ENCODE data around the gene ASTN2. TPM values are rescaled to one million over a fixed set of nuclear protein-coding genes. Genes with fewer than 3 reads are reported as not detected.

The ASTN2 gene
- total and polyA plus RNA-seq, 7 experiments from 2014 or later = 2.2 to 5.3 (median 4.0) TPM

GRCh38 chr9:116990592-116990991 lies 424.3 kb downstream of the ASTN2 start:
- Mint-ChIP-seq H3K9me3 (peaks cover 0 to 9% (median 3%) of the 10 kb centered on the region in 11 donors), H3K4me1 (no peaks in the 10 kb centered on the region), H3K27ac (no peak overlapping the region), H3K27me3 (peaks cover 0 to 4% (median 0%) of the 10 kb centered on the region in 5 donors), H3K36me3 (no peaks in the 10 kb centered on the region), H3K4me3 (no peak overlapping the region)
- ATAC-seq (no peak), DNase-seq (no peak)
- Histone ChIP-seq H3K9me3 (ENCODE audit: control insufficient read depth in 2 of 3, low read length in 3 of 3) (no peaks in the 10 kb centered on the region), H3K4me1 (ENCODE audit: control insufficient read depth in 2 of 2, insufficient read depth in 2 of 2, low read length in 2 of 2) (no peaks in the 10 kb centered on the region), H3K36me3 (ENCODE audit: control insufficient read depth in 2 of 3, insufficient read depth in 3 of 3, low read length in 3 of 3) (no peaks in the 10 kb centered on the region), H3K4me3 (ENCODE audit: low read length) (no peak overlapping the region), H3K27ac (ENCODE audit: low read depth, low read length) (no peak overlapping the region), H3K27me3 (ENCODE audit: control insufficient read depth in 2 of 2, insufficient read depth in 2 of 2, low read length in 2 of 2) (no peaks in the 10 kb centered on the region)
- intact Hi-C loops (cut with micrococcal nuclease) = no loop called here
- ChIA-PET POLR2A (no interaction called here), CTCF (no interaction called here)

GRCh38 chr9:116987721-116988485 lies 427.0 kb downstream of the ASTN2 start:
- no peaks in the 10 kb centered on the region for H3K4me1 ChIP-seq (ENCODE audit: control insufficient read depth in 2 of 2, insufficient read depth in 2 of 2, low read length in 2 of 2)
- intact Hi-C loops (cut with micrococcal nuclease) = no loop called here
- DNase-seq = no peak

GRCh38 chr9:116986015-116986414 lies 428.8 kb downstream of the ASTN2 start:
- H3K9me3 Mint-ChIP-seq = peaks cover 0 to 14% (median 1%) of the 10 kb centered on the region in 11 donors
- H3K36me3 Mint-ChIP-seq = no peaks in the 10 kb centered on the region
- H3K36me3 ChIP-seq (ENCODE audit: control insufficient read depth in 2 of 3, insufficient read depth in 3 of 3, low read length in 3 of 3) = no peaks in the 10 kb centered on the region
- H3K27me3 Mint-ChIP-seq = peaks cover 0 to 4% (median 0%) of the 10 kb centered on the region in 5 donors
- POLR2A ChIA-PET = no interaction called here
- no peak overlapping the region for H3K27ac ChIP-seq (ENCODE audit: low read depth, low read length)
- no peaks in the 10 kb centered on the region for H3K9me3 ChIP-seq (ENCODE audit: control insufficient read depth in 2 of 3, low read length in 3 of 3)
- H3K27ac Mint-ChIP-seq = no peak overlapping the region
- CTCF ChIA-PET = no interaction called here
- DNase-seq = no peak
- no peak for ATAC-seq
- H3K4me3 ChIP-seq (ENCODE audit: low read length) = no peak overlapping the region
- no peaks in the 10 kb centered on the region for H3K4me1 Mint-ChIP-seq
- intact Hi-C loops (cut with micrococcal nuclease) = no loop called here
- no peaks in the 10 kb centered on the region for H3K4me1 ChIP-seq (ENCODE audit: control insufficient read depth in 2 of 2, insufficient read depth in 2 of 2, low read length in 2 of 2)
- H3K27me3 ChIP-seq (ENCODE audit: control insufficient read depth in 2 of 2, insufficient read depth in 2 of 2, low read length in 2 of 2) = no peaks in the 10 kb centered on the region
- H3K4me3 Mint-ChIP-seq = no peak overlapping the region

More at GRCh38 chr9:116987721-116988485, 427.0 kb downstream of the ASTN2 start:
- H3K27ac ChIP-seq (ENCODE audit: low read depth, low read length) = no peak overlapping the region
- H3K27me3 Mint-ChIP-seq = peaks cover 0 to 8% (median 0%) of the 10 kb centered on the region in 5 donors
- no peak overlapping the region for H3K4me3 Mint-ChIP-seq
- ATAC-seq = no peak
- H3K36me3 Mint-ChIP-seq = no peaks in the 10 kb centered on the region
- no peaks in the 10 kb centered on the region for H3K36me3 ChIP-seq (ENCODE audit: control insufficient read depth in 2 of 3, insufficient read depth in 3 of 3, low read length in 3 of 3)
- no peak overlapping the region for H3K4me3 ChIP-seq (ENCODE audit: low read length)
- H3K9me3 Mint-ChIP-seq = peaks cover 0 to 12% (median 3%) of the 10 kb centered on the region in 11 donors
- no peaks in the 10 kb centered on the region for H3K27me3 ChIP-seq (ENCODE audit: control insufficient read depth in 2 of 2, insufficient read depth in 2 of 2, low read length in 2 of 2)
- H3K4me1 Mint-ChIP-seq = no peaks in the 10 kb centered on the region
- ChIA-PET POLR2A (no interaction called here), CTCF (no interaction called here)
- no peak overlapping the region for H3K27ac Mint-ChIP-seq
- H3K9me3 ChIP-seq (ENCODE audit: control insufficient read depth in 2 of 3, low read length in 3 of 3) = no peaks in the 10 kb centered on the region

GRCh38 chr9:116985596-116985995 lies 429.3 kb downstream of the ASTN2 start:
- intact Hi-C loops (cut with micrococcal nuclease) = no loop called here
- ChIA-PET POLR2A (no interaction called here), CTCF (no interaction called here)
- Histone ChIP-seq H3K4me3 (ENCODE audit: low read length) (no peak overlapping the region), H3K36me3 (ENCODE audit: control insufficient read depth in 2 of 3, insufficient read depth in 3 of 3, low read length in 3 of 3) (no peaks in the 10 kb centered on the region), H3K27ac (ENCODE audit: low read depth, low read length) (no peak overlapping the region), H3K27me3 (ENCODE audit: control insufficient read depth in 2 of 2, insufficient read depth in 2 of 2, low read length in 2 of 2) (no peaks in the 10 kb centered on the region), H3K4me1 (ENCODE audit: control insufficient read depth in 2 of 2, insufficient read depth in 2 of 2, low read length in 2 of 2) (no peaks in the 10 kb centered on the region), H3K9me3 (ENCODE audit: control insufficient read depth in 2 of 3, low read length in 3 of 3) (no peaks in the 10 kb centered on the region)
- Mint-ChIP-seq H3K4me3 (no peak overlapping the region), H3K27me3 (peaks cover 0 to 4% (median 0%) of the 10 kb centered on the region in 5 donors), H3K36me3 (no peaks in the 10 kb centered on the region), H3K9me3 (peaks cover 0 to 14% (median 1%) of the 10 kb centered on the region in 11 donors), H3K4me1 (no peaks in the 10 kb centered on the region), H3K27ac (no peak overlapping the region)
- no peak for DNase-seq
- ATAC-seq = no peak

- peaks cover 0 to 4% (median 0%) of the 10 kb centered on the region in 5 donors for H3K27me3 Mint-ChIP-seq
- Histone ChIP-seq H3K9me3 (ENCODE audit: control insufficient read depth in 2 of 3, low read length in 3 of 3) (no peaks in the 10 kb centered on the region), H3K36me3 (ENCODE audit: control insufficient read depth in 2 of 3, insufficient read depth in 3 of 3, low read length in 3 of 3) (no peaks in the 10 kb centered on the region), H3K27ac (ENCODE audit: low read depth, low read length) (no peak overlapping the region), H3K4me3 (ENCODE audit: low read length) (no peak overlapping the region), H3K4me1 (ENCODE audit: control insufficient read depth in 2 of 2, insufficient read depth in 2 of 2, low read length in 2 of 2) (no peaks in the 10 kb centered on the region), H3K27me3 (ENCODE audit: control insufficient read depth in 2 of 2, insufficient read depth in 2 of 2, low read length in 2 of 2) (no peaks in the 10 kb centered on the region)
- H3K36me3 Mint-ChIP-seq = no peaks in the 10 kb centered on the region
- peaks cover 0 to 10% (median 0%) of the 10 kb centered on the region in 11 donors for H3K9me3 Mint-ChIP-seq
- no peak overlapping the region for H3K4me3 Mint-ChIP-seq
- ATAC-seq = no peak
- ChIA-PET CTCF (no interaction called here), POLR2A (no interaction called here)
- intact Hi-C loops (cut with micrococcal nuclease) = no loop called here
- H3K4me1 Mint-ChIP-seq = no peaks in the 10 kb centered on the region
- H3K27ac Mint-ChIP-seq = no peak overlapping the region
- no peak for DNase-seq
Measured at GRCh38 chr9:116984111-116984510, 430.7 kb downstream of the ASTN2 start.

- Mint-ChIP-seq H3K36me3 (no peaks in the 10 kb centered on the region), H3K9me3 (peaks cover 0 to 9% (median 4%) of the 10 kb centered on the region in 11 donors), H3K4me1 (no peaks in the 10 kb centered on the region), H3K27me3 (peaks cover 0 to 4% (median 0%) of the 10 kb centered on the region in 5 donors), H3K27ac (no peak overlapping the region), H3K4me3 (no peak overlapping the region)
- Histone ChIP-seq H3K4me1 (ENCODE audit: control insufficient read depth in 2 of 2, insufficient read depth in 2 of 2, low read length in 2 of 2) (no peaks in the 10 kb centered on the region), H3K27me3 (ENCODE audit: control insufficient read depth in 2 of 2, insufficient read depth in 2 of 2, low read length in 2 of 2) (no peaks in the 10 kb centered on the region), H3K9me3 (ENCODE audit: control insufficient read depth in 2 of 3, low read length in 3 of 3) (no peaks in the 10 kb centered on the region), H3K4me3 (ENCODE audit: low read length) (no peak overlapping the region), H3K36me3 (ENCODE audit: control insufficient read depth in 2 of 3, insufficient read depth in 3 of 3, low read length in 3 of 3) (no peaks in the 10 kb centered on the region), H3K27ac (ENCODE audit: low read depth, low read length) (no peak overlapping the region)
- intact Hi-C loops (cut with micrococcal nuclease) = no loop called here
- CTCF ChIA-PET = no interaction called here
- DNase-seq (no peak), ATAC-seq (no peak)
- POLR2A ChIA-PET = no interaction called here
Measured at GRCh38 chr9:116980582-116981120, 434.2 kb downstream of the ASTN2 start.

GRCh38 chr9:116979456-116979855 lies 435.4 kb downstream of the ASTN2 start:
- CTCF ChIA-PET = no interaction called here
- Histone ChIP-seq H3K4me1 (ENCODE audit: control insufficient read depth in 2 of 2, insufficient read depth in 2 of 2, low read length in 2 of 2) (no peaks in the 10 kb centered on the region), H3K27ac (ENCODE audit: low read depth, low read length) (no peak overlapping the region), H3K9me3 (ENCODE audit: control insufficient read depth in 2 of 3, low read length in 3 of 3) (no peaks in the 10 kb centered on the region), H3K36me3 (ENCODE audit: control insufficient read depth in 2 of 3, insufficient read depth in 3 of 3, low read length in 3 of 3) (no peaks in the 10 kb centered on the region), H3K27me3 (ENCODE audit: control insufficient read depth in 2 of 2, insufficient read depth in 2 of 2, low read length in 2 of 2) (no peaks in the 10 kb centered on the region), H3K4me3 (ENCODE audit: low read length) (no peak overlapping the region)
- POLR2A ChIA-PET = no interaction called here
- Mint-ChIP-seq H3K27me3 (peaks cover 0 to 4% (median 0%) of the 10 kb centered on the region in 5 donors), H3K36me3 (no peaks in the 10 kb centered on the region), H3K9me3 (peaks cover 0 to 9% (median 4%) of the 10 kb centered on the region in 11 donors), H3K4me1 (no peaks in the 10 kb centered on the region), H3K4me3 (no peak overlapping the region), H3K27ac (no peak overlapping the region)
- intact Hi-C loops (cut with micrococcal nuclease) = no loop called here
- DNase-seq (no peak), ATAC-seq (no peak)
